ENCODE results near the gene ZNF441.
A peak's percentile ranks its signal among the peaks of the same experiment; 100 is the strongest.
"Not testable (repeated sequence)": the region's sequence is repeated elsewhere in the genome, so short reads cannot be mapped to it uniquely, and the experiment has no call there.

DNA sequence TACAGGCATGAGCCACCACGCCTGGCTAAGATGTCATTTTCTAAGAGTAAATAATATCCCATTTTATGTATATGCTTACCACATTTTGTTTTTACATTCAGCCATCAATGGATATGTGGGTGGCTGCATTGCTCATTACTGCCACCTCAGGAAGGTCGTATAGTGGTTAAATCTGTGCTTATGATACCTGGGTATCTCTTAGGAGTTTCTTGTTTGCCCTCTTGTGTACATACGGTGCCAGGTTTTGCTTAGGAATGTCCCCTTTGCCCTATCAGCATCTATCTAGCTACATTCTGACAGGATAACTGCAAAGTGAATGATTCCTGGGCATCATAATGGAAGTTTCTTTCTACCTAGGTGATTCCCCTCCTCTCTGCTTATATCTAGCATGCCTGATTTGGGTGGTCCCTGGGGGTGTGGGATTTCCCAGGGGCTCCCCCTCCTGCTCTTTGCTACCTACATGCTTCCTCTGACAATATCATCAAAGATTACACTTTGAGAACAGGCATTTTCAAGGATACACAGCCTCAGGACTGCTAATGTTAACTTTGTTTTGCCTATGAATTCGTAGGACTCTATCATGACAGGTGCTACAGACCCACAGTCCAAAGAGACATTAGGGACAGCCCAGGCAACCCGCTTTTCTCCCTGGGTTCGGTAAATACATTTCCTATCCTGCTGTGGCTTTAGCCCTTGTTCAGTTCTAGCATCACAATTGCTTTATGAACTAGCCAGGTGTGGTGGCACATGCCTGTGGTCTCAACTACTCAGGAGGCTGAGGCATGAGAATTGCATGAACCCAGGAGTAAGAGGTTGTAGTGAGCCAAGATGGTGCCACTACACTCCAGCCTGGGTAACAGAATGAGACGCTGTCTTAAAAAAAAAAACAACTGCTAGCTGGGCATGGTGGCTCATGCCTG lies 62.4 kb downstream of the ZNF441 start:
- TF ChIP-seq CTCF (IDR thresholded peaks at IDR 0.05; ENCODE audit: low read depth, low read length, poor library complexity, severe bottlenecking) = peak; percentile 13
- TF ChIP-seq EZH2phosphoT487 (IDR thresholded peaks at IDR 0.05; ENCODE audit: borderline replicate concordance, low read length) = not testable (repeated sequence)
